ENCODE data around the gene ACYP1.

The ACYP1 gene

DNA sequence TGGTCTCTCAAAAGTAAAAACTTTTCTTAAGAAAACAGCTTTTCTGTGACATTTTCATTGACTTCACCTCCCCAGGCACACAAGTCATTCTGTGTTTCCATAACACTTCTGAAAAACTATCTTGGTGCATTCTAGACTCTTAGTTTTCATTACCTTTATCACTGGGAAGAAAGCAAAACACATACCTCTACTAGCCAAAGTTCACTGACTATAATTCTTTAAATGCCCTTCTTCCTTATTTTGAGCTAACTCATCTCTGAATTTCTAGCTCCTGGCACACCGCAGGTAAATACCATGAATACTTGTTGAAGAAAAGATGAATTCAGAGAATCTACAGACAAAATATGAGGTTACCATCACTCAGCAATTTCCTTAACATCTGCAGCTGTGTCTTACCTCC, 33.7 kb downstream of the ACYP1 start:
- no peak for DNase-seq

DNA sequence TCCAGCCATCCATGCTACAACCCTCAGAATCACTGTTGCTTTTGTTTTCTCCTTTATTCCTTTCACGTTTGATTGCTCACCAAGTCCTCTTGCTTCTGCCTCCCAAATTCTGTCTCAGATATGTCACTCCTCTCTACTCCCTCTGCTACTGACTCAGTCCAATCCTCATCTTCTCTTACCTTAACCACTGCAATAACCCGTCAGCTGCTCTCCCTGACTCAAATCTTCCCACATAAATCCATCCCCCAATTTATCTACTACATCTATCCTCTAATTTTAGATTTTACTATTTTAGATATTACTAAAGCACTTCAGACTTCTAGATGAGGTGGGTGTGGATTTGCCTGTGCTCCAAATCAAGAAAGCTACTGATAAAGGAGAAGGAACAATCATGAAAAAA, 37.9 kb downstream of the ACYP1 start:
- no peak for DNase-seq

DNA sequence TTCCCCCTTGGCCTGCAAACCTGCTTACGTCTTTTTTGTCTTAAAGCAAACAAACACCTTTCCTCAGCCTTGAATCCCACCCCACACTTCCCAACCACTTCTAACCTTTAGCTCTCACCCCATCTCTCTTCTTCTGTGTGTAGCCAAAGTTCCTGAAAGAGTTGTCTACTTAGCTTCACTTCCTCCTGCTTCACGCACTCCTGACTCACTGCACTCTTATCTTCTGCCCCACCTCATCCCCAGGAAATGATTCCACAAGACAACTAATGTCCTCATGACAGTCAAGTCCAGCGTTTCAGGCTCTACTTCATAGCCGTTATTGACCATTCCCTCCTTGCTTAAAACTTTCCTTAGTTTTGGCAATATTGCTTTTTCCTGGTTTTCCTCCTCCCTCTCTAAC, 38.7 kb downstream of the ACYP1 start:
- peak; percentile 84 for DNase-seq

DNA sequence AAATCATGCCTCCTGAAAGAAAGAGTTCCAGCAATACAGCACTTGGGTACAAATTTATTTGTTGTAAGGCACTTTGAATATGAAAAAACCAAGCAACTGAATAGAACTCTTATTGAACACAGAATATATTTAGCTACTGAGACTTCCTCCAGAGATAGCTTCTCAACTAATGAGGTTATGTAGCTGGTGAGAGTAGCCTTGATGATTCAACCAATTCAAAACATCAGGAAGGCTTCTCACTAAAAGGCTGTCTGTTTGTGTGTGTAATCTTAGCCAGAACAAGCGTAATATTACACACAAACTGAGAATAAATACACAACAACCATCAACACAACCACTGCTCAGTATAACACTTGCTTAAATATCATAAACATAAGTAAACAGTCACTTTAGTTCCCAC, 40.7 kb downstream of the ACYP1 start:
- no peak for DNase-seq

DNA sequence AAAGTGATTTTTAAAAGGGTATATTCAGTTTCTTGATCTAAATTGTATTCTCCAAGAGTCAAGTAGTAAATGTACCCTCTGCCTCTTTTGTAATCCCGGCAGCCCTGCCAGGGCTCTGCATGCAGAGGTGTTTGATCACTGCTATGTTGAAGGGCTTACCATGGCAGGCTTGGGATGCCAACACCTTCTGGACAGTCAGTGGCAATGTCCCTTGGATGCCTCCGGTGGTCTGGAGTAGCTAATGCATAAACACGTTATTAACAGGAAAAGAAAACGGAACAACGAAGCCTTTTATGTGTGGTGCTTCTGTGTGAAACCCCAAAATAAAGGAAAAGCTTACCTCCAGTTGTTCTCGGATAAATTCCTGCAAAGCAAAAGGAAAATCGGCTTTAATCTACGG, 41.2 kb downstream of the ACYP1 start:
- DNase-seq, result peak; percentile 28

DNA sequence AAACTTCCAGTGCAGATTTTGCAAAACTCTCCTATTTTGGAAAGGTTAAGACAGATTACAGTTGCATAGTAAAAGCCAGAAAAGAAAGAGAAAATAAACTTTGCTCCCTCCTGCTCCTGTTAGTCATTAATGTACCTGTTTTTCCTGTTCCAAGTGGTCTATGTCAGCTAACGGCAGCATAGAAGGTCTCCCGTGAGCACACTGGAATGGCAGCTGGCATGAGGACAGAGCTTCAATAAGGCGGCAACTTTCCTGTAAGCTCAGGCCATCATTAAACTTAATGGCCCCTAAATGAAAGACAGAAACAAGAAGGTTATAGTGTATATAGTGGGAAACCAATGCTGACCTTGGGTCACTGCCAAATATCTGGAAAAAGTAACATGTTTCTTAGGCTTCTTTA, 45.1 kb downstream of the ACYP1 start:
- no peak for DNase-seq

DNA sequence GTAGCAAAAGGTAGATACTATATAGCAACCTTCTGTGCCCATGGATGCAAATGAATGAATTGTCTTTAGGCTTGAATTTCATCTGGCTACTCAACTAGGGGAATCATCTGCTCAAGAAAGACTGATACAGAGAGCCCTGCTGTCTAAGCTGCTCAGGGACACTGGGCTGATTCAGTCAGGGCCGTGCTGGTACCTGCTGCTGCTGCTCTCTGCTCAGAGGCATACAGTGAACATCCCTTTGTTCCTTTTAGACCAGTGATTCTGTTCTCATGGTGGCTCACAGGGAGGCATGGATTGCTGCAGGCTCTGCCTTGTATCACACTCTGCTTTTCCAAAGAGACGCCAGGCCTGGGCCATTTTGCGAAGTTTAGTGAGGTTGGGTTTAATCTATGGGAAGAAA, 47.0 kb downstream of the ACYP1 start:
- no peak for DNase-seq

DNA sequence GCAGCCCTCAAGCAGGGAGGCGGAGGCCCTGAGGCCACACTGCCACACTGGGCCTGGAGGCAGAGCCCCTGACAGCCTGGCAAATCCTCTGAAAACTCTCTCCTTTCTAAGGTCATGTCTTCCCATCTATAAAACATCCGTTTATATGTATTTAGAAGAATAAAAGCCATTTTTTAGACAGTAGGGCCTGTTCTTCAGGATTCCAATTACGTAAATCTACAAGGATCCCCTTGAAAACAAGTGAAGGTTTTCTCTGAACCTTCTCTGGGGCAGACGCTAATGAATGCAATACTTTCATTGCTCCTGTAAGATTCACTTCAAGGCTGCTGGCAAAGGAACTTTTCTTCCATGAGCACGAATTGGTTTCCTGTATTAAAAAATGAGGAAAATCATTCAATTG, 48.3 kb downstream of the ACYP1 start:
- no peak for DNase-seq

DNA sequence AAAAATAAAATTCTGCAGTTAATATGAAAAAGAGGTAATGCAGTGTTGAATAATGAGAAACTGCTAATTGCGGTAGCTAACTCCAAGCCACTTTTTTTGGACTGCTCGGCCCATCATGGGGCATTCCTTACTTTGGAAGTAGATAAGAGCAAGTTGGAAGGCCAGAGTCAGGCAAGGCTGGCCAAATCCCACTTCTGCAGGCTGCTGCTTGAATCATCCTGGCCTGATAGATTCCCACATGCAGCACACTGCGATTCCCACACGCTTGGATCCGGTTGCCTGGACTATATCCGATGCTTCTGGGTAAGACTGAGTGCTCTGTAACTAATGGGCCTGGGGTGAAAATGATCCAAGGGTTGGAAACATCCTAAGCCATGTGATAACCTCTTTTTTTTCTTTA, 50.5 kb downstream of the ACYP1 start:
- DNase-seq, result no peak

DNA sequence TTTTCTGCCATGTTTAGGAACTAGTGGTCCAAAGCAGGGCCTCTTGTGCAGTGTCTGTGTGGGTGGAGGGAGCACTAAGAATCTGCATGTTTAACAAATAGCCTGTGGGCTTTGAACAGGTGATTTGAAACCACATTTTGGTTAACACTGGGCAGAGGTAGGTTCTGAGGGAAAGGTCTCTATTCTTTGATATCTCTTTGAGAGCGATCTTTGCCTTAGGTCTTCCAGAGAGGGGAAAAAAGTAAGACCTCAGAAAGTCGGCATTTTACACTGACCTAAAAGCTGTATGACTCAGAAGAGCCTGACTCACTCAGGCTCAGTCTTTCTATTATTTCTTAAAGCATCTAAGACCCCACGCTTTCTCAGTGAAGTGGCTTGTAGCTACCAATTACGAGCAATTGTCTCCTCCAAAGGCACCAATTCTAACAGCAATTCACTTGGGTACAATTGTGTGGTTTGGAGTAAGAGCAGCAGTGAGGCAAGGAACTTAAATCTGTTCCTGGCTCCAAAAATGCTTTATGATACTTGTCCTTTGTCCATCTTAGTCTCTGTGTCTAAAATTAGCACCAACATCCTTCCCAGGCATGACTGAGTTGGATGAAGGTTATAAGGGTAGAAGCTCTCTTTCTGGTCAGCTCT, 52.3 kb downstream of the ACYP1 start:
- DNase-seq, result no peak

DNA sequence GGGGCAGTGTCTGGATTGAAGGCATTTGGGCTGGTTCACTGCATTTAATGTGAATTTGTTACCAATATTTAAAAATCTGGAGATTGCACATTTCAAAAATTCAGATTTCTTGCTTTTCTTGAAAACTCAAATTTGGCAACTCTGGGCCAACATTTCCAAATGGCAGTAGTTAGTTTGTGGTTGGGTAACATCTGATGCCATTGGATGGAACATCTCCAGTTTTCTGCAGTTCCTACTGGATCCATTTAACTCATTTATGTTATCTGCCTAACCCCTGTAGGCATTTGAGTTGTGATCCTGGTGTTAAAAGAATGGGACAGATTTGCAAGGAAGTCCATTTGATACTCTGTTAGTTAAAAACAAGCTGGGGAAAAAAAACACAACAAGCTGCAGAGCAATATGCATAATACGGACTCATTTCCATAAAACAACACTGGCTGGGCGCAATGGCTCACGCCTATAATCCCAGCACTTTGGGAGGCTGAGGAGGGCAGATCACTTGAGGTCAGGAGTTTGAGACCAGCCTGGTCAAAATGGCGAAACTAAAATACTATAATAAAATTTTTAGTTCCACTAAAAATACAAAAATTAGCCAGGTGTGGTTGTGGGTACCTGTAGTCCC, 53.2 kb downstream of the ACYP1 start:
- DNase-seq, result no peak

DNA sequence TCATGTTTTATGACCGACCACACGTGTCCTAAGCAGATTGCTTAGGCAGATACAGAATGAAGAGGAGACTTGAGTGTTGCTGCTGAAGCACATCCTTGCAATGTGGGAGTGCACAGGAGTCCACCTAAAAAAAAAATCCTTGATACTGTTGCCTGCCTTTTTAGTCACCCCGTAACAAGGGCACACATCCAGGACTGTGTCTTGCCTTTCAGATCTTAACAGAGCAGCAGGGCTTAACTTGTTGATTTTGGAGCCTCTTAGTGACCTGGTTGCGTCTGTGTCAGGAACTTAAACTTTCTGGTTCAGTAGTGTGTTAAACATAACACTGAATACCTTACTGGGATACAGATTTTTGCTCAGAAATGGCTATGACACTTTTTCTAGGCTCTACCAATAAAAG, 54.6 kb downstream of the ACYP1 start:
- no peak for DNase-seq

DNA sequence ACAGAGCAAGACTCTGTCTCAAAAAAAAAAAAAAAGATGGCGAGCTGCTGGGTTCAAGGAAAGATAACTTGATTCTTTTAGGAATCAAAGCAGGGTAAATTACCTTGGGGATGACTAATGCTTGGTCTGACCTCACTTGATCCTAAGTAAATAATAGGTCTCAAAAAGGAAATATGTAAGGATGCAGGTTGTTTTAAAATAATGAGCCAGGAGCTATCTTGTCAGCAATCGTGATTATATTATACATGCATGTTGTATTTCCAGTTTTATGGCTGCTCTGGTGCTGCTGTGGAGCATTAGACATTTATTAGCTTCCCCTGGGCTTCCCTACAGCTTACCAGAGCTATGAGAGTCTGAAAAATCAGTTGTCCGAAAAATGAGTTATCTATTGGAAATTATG, 58.5 kb downstream of the ACYP1 start:
- no peak for DNase-seq

DNA sequence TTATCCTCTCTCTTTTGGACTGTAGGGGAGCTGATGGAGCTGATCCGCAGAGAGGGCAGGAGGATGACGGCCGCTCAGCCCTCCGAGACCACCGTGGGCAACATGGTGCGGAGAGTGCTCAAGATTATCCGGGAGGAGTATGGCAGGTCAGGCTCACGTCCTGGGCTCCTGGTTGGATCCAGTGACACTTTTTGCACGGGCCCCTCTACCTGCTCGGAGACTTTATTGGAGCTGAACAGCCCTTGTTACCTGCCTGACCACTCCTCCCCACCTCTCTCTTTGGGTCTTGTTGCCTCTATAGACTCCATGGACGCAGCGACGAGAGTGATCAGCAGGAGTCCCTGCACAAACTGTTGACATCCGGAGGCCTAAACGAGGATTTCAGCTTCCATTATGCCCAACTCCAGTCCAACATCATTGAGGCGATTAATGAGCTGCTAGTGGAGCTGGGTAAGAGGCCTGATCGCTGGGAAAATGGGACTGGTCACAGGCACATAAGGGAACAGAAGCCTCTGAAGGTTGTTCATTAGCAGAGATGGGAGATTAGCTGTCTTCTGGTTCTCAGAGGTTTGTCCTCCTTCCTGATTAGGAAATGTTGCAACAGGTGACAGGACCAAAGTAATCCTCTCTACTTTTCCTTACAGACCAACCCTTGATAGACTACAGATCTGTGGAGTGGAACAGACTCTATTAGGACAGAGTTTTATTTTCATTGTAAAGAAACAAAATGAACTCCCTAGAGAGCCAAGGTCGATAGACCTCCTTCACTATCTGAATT, 60.4 kb downstream of the ACYP1 start:
- peak; percentile 6 for DNase-seq

Measured in inflammatory macrophage treated with lipopolysaccharide for 4 hours (primary cell).